ENCODE data around the gene INTU. TPM values are rescaled to one million over a fixed set of nuclear protein-coding genes. Genes with fewer than 3 reads are reported as not detected.
"Not testable (repeated sequence)": the region's sequence is repeated elsewhere in the genome, so short reads cannot be mapped to it uniquely, and the experiment has no call there.

The INTU gene
- total RNA-seq (2014; rRNA removed; shearing (Covaris generic)): 10.3 and 11.8 TPM in 2 replicates

DNA sequence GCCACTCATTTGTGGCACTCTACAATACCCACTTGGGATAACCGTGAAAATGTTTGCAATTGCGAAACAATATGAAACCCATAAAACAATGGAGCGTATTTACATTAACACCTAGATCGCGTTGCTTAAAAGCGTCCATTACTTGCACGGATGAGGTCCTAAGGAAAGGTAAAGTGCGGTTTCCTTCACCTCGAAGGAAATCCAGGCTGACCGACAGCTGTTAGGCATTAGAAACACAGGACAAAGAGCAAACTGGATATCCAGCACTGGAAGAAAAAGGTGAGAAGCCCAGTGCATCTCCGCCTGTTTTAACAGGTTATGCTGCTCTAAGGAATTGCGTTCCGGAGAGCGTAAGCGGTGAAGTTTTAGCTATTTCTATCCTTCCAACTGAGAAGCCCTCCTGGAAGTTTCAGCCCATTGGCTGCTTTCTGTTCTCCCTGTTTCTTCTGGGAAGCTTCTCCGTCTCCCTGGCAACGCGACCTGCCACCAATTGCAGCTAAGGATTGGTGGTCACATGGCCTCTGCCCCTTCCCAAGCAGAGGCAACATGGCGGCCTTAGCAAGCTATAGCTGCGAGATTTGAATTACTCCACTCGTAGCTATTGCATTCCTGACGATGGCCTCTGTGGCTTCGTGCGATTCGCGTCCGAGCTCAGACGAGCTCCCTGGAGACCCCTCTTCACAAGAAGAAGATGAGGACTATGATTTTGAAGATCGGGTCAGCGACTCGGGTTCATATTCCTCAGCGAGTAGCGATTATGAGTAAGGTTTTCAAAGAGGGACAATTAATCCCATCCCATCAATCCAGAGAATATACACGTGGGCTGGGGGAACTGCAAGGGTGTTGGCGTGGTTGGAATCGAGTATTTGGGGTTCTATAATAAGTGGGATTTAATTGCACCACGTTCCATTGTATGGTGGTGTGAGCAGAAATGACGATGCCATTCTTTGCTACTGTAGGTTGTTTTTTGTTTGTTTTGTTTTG, at the start of gene INTU:
INTU (plus strand) TSS at position 538 of the 984 bp plus-strand sequence; CDS start at position 616, 78 bp downstream.
- DNase-seq: peak; percentile 73
- Histone ChIP-seq H3K27me3 (ENCODE audit: control insufficient read depth, insufficient read depth, low read length) (no peaks in the 10 kb centered on the region), H3K4me3 (ENCODE audit: insufficient read depth, low read depth, low read length) (peak within 1 kb of the TSS; percentile 72), H3K36me3 (replicated peaks; ENCODE audit: control insufficient read depth, insufficient read depth, low read length) (no peaks in the 10 kb centered on the region)

- H3K4me3 ChIP-seq (ENCODE audit: insufficient read depth, low read depth, low read length); H3K27me3 ChIP-seq (ENCODE audit: control insufficient read depth, insufficient read depth, low read length); H3K36me3 ChIP-seq (replicated peaks; ENCODE audit: control insufficient read depth, insufficient read depth, low read length); DNase-seq: not testable (repeated sequence)
These were observed 46.3 kb upstream of the INTU start for GRCh38 chr4:127586496-127586895.

- Histone ChIP-seq H3K4me3 (ENCODE audit: insufficient read depth, low read depth, low read length) (no peak overlapping the region), H3K36me3 (replicated peaks; ENCODE audit: control insufficient read depth, insufficient read depth, low read length) (no peaks in the 10 kb centered on the region), H3K27me3 (ENCODE audit: control insufficient read depth, insufficient read depth, low read length) (no peaks in the 10 kb centered on the region)
- DNase-seq: peak; percentile 63
These were observed 45.7 kb upstream of the INTU start for GRCh38 chr4:127586922-127587571.

DNA sequence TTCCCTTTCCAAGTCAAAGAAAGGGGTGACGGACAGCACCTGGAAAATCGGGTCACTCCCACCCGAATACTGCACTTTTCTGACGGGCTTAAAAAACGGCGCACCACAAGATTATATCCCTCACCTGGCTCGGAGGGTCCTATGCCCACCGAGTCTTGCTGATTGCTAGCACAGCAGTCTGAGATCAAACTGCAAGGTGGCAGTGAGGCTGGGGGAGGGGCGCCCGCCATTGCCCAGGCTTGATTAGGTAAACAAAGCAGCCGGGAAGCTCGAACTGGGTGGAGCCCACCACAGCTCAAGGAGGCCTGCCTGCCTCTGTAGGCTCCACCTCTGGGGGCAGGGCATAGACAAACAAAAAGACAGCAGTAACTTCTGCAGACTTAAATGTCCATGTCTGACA, 43.6 kb upstream of the INTU start:
- H3K27me3 ChIP-seq (ENCODE audit: control insufficient read depth, insufficient read depth, low read length); H3K36me3 ChIP-seq (replicated peaks; ENCODE audit: control insufficient read depth, insufficient read depth, low read length); DNase-seq; H3K4me3 ChIP-seq (ENCODE audit: insufficient read depth, low read depth, low read length): not testable (repeated sequence)

DNA sequence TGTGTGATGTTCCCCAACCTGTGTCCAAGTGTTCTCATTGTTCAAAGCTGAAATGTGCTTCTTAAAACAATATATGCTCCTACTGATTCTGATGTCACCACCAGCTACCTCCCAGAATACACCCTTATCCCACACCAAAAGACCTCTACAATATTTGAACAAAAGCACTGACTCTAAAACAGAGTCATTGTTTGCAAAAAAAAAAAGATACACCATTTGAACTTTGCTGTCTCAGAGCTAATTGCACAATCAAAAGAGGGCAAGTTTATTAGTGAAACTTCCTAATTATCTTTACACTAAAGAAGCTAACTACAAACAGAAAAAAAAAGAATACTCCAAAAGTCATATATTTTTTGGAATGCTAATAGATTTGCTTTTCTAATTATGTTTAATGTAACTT, 34.1 kb upstream of the INTU start:
- DNase-seq: no peak
- no peak overlapping the region for H3K4me3 ChIP-seq (ENCODE audit: insufficient read depth, low read depth, low read length)
- H3K36me3 ChIP-seq (replicated peaks; ENCODE audit: control insufficient read depth, insufficient read depth, low read length): no peaks in the 10 kb centered on the region
- no peaks in the 10 kb centered on the region for H3K27me3 ChIP-seq (ENCODE audit: control insufficient read depth, insufficient read depth, low read length)

GRCh38 chr4:127601029-127601428, 31.7 kb upstream of the INTU start:
- H3K27me3 ChIP-seq (ENCODE audit: control insufficient read depth, insufficient read depth, low read length): no peaks in the 10 kb centered on the region
- no peak for DNase-seq
- no peak overlapping the region for H3K4me3 ChIP-seq (ENCODE audit: insufficient read depth, low read depth, low read length)
- H3K36me3 ChIP-seq (replicated peaks; ENCODE audit: control insufficient read depth, insufficient read depth, low read length): no peaks in the 10 kb centered on the region

DNA sequence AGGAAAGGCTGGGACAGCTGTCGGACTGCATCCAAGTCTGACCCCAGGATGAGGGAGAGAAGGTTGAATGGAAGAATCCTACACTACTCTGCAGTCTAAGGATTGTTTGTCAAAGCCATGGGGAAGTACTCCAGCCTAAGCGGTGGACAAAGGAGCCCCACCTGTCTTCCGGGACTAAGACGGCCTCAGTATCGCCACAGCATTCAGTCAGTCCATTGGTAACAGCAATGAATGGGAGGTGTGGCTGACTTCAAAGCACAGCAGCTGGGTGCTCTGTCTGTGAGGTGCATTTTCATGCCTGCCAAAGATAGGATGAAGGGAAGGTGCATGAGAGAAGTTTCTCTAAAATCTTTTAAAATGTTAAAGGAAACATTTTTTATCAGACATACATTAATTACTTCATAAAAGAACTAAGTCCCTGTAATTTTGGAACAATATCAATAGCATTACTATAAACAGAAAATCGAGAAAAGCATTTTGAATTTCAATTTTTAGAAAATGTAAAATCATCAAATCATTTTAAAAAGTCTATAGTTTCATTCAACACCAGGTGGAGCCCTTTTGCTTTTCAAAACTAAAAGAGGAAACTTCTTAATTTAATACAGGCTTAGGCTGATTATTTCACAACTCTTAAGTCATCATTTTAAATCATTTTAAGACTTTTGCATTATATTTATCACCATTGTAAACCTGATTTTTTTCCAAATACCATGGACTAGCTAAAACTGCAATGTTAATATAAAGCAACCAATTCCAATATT, 27.6 kb upstream of the INTU start:
- Histone ChIP-seq H3K36me3 (replicated peaks; ENCODE audit: control insufficient read depth, insufficient read depth, low read length) (no peaks in the 10 kb centered on the region), H3K27me3 (ENCODE audit: control insufficient read depth, insufficient read depth, low read length) (no peaks in the 10 kb centered on the region), H3K4me3 (ENCODE audit: insufficient read depth, low read depth, low read length) (no peak overlapping the region)
- peak; percentile 71 for DNase-seq

DNA sequence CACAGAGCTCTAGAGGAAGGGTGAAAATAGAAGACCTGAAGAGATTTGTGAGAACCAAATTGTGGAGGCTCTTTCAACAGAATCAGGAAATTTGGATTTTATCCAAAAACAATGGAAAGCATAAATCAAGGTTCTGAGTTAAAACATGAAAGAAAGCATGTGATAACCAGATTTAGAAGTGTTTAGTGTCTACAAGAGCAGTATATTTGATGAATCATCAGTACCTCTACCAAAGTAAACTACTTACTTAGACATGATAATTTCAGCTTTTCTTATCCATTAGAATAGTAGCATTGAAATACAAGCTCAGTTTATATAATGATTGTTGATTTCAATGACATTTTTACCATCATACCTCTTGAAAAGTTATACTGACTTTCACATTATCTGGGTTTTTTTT, 25.9 kb upstream of the INTU start:
- DNase-seq: no peak
- Histone ChIP-seq H3K4me3 (ENCODE audit: insufficient read depth, low read depth, low read length) (no peak overlapping the region), H3K36me3 (replicated peaks; ENCODE audit: control insufficient read depth, insufficient read depth, low read length) (no peaks in the 10 kb centered on the region), H3K27me3 (ENCODE audit: control insufficient read depth, insufficient read depth, low read length) (no peaks in the 10 kb centered on the region)

DNA sequence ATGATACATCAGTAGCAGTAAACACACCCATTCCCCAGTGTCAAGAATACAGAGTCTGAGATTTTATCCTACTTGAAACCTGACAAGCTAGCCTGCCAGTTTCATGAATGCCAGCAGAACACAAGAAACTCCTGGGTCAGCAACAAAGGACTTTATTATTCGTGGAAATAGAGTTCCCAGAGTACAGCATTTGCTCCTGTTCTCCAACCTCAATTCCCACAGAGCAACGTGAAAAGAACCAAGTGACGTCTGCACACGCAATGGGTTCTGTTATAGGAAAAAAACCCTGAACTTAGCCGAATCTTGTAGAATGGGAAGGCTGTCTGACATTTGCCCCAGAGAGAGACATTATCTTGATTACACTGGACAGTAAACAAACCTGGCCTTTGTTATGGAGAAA, 23.3 kb upstream of the INTU start:
- H3K36me3 ChIP-seq (replicated peaks; ENCODE audit: control insufficient read depth, insufficient read depth, low read length): no peaks in the 10 kb centered on the region
- no peak for DNase-seq
- H3K27me3 ChIP-seq (ENCODE audit: control insufficient read depth, insufficient read depth, low read length): no peaks in the 10 kb centered on the region
- H3K4me3 ChIP-seq (ENCODE audit: insufficient read depth, low read depth, low read length): no peak overlapping the region

- DNase-seq: no peak
- Histone ChIP-seq H3K36me3 (replicated peaks; ENCODE audit: control insufficient read depth, insufficient read depth, low read length) (no peaks in the 10 kb centered on the region), H3K4me3 (ENCODE audit: insufficient read depth, low read depth, low read length) (no peak overlapping the region), H3K27me3 (ENCODE audit: control insufficient read depth, insufficient read depth, low read length) (peaks cover 2% of the 10 kb centered on the region)
These were observed 22.3 kb upstream of the INTU start for GRCh38 chr4:127610488-127610887.

DNA sequence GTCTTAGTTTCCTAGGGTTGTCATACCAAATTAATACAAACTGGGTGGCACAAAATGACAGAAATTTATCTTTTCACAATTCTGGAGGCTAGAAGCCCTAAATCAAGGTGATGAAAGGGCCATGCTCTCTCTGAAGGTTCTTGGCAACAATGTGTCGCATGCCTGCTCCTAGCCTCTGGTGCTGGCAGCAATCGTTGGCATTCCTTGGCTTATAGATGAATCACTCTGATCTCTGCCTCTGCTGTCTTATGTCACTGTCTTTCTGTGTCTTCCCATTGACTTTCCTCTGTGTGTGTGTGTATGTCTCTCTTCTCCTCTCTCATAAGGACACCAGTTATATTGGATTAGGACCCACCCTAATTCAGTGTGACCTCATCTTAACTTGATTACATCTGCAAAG, 15.9 kb upstream of the INTU start:
- H3K36me3 ChIP-seq (replicated peaks; ENCODE audit: control insufficient read depth, insufficient read depth, low read length): no peaks in the 10 kb centered on the region
- no peak for DNase-seq
- peaks cover 6% of the 10 kb centered on the region for H3K27me3 ChIP-seq (ENCODE audit: control insufficient read depth, insufficient read depth, low read length)
- no peak overlapping the region for H3K4me3 ChIP-seq (ENCODE audit: insufficient read depth, low read depth, low read length)

GRCh38 chr4:127618427-127618826, 14.3 kb upstream of the INTU start:
- peaks cover 21% of the 10 kb centered on the region for H3K27me3 ChIP-seq (ENCODE audit: control insufficient read depth, insufficient read depth, low read length)

DNA sequence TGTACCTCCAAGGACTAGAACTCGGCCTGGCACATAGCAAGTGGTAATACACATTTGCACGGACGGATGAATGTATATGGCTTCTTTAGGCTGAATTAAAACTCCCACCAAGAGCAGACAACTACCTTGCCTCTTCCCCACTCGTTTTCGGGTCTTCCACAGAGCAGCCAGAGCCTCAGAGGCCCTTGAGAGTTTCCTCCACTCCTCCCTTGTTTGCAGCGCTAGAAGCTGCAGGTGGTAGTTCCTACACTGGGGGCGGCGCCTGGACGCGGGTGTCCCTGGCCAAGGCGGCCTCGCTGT, 10.2 kb upstream of the INTU start:
- Histone ChIP-seq H3K4me3 (ENCODE audit: insufficient read depth, low read depth, low read length) (peak overlapping the region; percentile 55), H3K36me3 (replicated peaks; ENCODE audit: control insufficient read depth, insufficient read depth, low read length) (no peaks in the 10 kb centered on the region), H3K27me3 (ENCODE audit: control insufficient read depth, insufficient read depth, low read length) (peaks cover 34% of the 10 kb centered on the region)
- no peak for DNase-seq

More at GRCh38 chr4:127618427-127618826, 14.3 kb upstream of the INTU start:
- H3K36me3 ChIP-seq (replicated peaks; ENCODE audit: control insufficient read depth, insufficient read depth, low read length): no peaks in the 10 kb centered on the region
- no peak overlapping the region for H3K4me3 ChIP-seq (ENCODE audit: insufficient read depth, low read depth, low read length)
- DNase-seq: no peak

DNA sequence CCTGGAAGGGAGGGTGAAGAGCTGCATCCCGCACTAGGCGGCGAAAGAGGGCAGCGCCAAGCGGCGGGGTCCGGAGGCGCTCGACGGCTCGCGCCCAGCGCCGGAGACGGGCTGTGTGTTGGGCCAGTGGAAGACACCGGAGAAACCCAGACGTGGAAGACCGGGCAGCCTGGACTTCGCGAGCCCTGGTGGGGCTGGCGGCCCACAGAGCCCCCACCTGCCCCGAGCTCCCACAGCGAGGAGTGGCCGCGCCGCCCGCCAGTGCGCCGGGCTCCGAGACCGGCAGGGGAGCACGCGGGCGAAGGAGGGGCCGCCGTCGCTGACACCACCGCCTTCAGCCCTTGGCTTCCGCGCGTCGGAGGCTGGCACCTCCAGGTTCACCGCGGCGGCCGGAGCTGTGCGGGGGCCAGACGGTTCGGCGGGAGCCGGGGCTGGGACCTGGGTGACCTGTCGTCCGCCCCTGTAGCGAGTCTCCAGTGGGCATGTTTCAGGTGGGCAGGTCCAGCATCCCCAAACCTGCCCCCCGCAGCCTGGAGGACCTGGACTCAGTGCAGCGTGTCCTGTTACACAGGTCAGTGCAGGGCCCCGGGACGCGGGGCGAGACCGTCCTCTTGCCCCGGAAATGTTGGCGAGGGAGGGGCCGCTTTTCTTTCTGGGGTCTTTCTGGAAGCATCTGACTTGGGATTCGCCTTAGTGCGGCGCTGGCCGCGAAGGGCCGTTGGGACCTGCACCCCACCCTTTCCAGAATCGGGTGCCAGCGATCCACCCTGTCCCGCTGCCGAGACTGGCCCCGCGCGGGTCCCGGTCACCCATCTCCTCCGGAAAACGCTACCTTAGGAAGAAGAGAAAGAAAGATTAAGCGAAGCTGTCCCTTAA, 9.6 kb upstream of the INTU start:
- peak; percentile 88 for DNase-seq
- H3K4me3 ChIP-seq (ENCODE audit: insufficient read depth, low read depth, low read length): peak overlapping the region; percentile 55
- no peaks in the 10 kb centered on the region for H3K36me3 ChIP-seq (replicated peaks; ENCODE audit: control insufficient read depth, insufficient read depth, low read length)
- H3K27me3 ChIP-seq (ENCODE audit: control insufficient read depth, insufficient read depth, low read length): peaks cover 34% of the 10 kb centered on the region
